Neutrophil (primary cell): ENCODE results near the gene HCN3.

ENCODE experiments used
- H3K27ac ChIP-seq: fragments of 200-600 bp; sonication (generic); 2 replicates; pipeline ENCODE4 v1.5.1; 2016; ENCODE audit warnings: mild to moderate bottlenecking, moderate library complexity
- H3K27me3 ChIP-seq: fragments of 200-600 bp; sonication (generic); 2 replicates; pipeline ENCODE4 v1.6.0; 2016; ENCODE audit warnings: mild to moderate bottlenecking
- H3K36me3 ChIP-seq: fragments of 200-600 bp; sonication (generic); 2 replicates; pipeline ENCODE4 v1.5.1; 2017
- H3K4me1 ChIP-seq, 2 experiments: fragments of 200-600 bp in 1 of 2; sonication (generic) in 1 of 2; 1 replicate in 1 of 2; 2 replicates in 1 of 2; pipeline versions ENCODE4 v1.5.1 to v1.6.1; 2013 to 2016; ENCODE audit warnings: low read depth in 1 of 2, low read length in 1 of 2, mild to moderate bottlenecking in 1 of 2, moderate library complexity in 1 of 2; ENCODE audit not compliant: control insufficient read depth in 1 of 2, insufficient read depth in 1 of 2
- H3K4me3 ChIP-seq, 2 experiments: fragments of 200-600 bp in 1 of 2; sonication (generic) in 1 of 2; 1 replicate in 1 of 2; 2 replicates in 1 of 2; pipeline ENCODE4 v1.5.1; 2013 to 2016; ENCODE audit warnings: low read depth in 1 of 2, low read length in 1 of 2, mild to moderate bottlenecking in 1 of 2, moderate library complexity in 1 of 2
- H3K9me3 ChIP-seq: fragments of 200-600 bp; sonication (generic); 2 replicates; pipeline ENCODE4 v1.5.1; 2016
- TF ChIP-seq, protein P1 (sequence below): fragments of 200-600 bp; sonication (generic); IDR thresholded peaks from 2 replicates; pipeline ENCODE4 v1.5.1; 2016; ENCODE audit warnings: antibody characterized with exemption

The HCN3 gene

GRCh38 chr1:155247667-155248553 is 29.4 kb upstream of the HCN3 start:
- Histone ChIP-seq H3K36me3 (no peaks in the 10 kb centered on the region), H3K27me3 (no peaks in the 10 kb centered on the region), H3K4me1 (peaks cover 33 to 34% of the 10 kb centered on the region in 2 experiments), H3K9me3 (no peaks in the 10 kb centered on the region), H3K4me3 (no peak overlapping the region), H3K27ac (no peak overlapping the region)
- TF ChIP-seq, protein P1, sequence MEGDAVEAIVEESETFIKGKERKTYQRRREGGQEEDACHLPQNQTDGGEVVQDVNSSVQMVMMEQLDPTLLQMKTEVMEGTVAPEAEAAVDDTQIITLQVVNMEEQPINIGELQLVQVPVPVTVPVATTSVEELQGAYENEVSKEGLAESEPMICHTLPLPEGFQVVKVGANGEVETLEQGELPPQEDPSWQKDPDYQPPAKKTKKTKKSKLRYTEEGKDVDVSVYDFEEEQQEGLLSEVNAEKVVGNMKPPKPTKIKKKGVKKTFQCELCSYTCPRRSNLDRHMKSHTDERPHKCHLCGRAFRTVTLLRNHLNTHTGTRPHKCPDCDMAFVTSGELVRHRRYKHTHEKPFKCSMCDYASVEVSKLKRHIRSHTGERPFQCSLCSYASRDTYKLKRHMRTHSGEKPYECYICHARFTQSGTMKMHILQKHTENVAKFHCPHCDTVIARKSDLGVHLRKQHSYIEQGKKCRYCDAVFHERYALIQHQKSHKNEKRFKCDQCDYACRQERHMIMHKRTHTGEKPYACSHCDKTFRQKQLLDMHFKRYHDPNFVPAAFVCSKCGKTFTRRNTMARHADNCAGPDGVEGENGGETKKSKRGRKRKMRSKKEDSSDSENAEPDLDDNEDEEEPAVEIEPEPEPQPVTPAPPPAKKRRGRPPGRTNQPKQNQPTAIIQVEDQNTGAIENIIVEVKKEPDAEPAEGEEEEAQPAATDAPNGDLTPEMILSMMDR, result no peak

DNA sequence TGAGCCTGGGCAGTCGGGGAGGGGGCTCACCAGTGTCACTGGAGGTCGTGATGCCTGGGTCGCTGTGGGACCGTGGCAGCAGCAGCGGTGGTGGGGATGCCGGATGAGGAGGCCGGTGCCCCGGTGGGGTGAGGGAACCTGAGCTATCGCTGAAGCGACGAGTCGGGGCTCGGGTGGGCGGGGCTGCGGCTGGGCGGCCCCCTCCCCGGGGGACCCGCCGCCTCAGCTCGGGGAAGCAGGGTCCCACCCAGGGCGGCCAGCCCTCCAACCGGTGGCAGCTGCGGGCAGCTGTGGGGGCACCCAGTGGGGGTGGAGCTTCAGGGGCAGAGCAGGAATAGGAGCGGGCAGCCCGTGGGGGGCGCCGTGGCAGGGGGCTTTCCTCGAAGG is 27.0 kb upstream of the HCN3 start:
- TF ChIP-seq, protein P1, result no peak
- H3K27me3 ChIP-seq, result peaks cover 6% of the 10 kb centered on the region
- peaks cover 21 to 24% of the 10 kb centered on the region in 2 experiments for H3K4me1 ChIP-seq
- H3K9me3 ChIP-seq, result no peaks in the 10 kb centered on the region
- H3K27ac ChIP-seq, result peak overlapping the region; percentile 33
- H3K36me3 ChIP-seq, result no peaks in the 10 kb centered on the region
- H3K4me3 ChIP-seq, result peak overlapping the region; percentile 64 to 69

GRCh38 chr1:155250633-155251449 is 26.4 kb upstream of the HCN3 start:
- Histone ChIP-seq H3K4me1 (peaks cover 24 to 27% of the 10 kb centered on the region in 2 experiments), H3K27me3 (peaks cover 6% of the 10 kb centered on the region), H3K9me3 (no peaks in the 10 kb centered on the region), H3K36me3 (no peaks in the 10 kb centered on the region), H3K27ac (peak overlapping the region; percentile 33), H3K4me3 (peak overlapping the region; percentile 64 to 69)
- TF ChIP-seq, protein P1, result peak; percentile 100

DNA sequence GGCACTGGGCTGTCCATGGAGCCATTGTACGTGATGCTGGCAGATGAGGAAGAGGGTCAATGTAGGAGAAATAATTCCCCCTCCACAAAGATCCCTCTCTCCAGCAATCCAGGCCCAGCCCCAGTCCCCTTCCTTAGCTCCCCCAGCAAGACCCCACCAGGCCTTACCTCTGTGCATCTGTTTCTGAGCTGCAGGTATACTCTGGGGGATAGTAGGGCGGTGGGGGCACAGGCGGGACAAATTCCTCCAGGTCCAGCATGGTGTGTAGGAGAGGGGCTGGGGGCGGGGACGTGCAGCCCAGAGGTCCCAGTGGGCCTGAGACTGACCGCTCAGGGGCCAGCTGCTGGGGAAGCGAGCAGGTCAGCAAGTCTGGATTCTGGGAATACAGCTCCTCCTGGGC is 25.7 kb upstream of the HCN3 start:
- H3K27me3 ChIP-seq, result peaks cover 6% of the 10 kb centered on the region
- peak overlapping the region; percentile 33 for H3K27ac ChIP-seq
- no peaks in the 10 kb centered on the region for H3K9me3 ChIP-seq
- no peaks in the 10 kb centered on the region for H3K36me3 ChIP-seq
- TF ChIP-seq, protein P1, result no peak
- no peak overlapping the region for H3K4me3 ChIP-seq
- peaks cover 25 to 29% of the 10 kb centered on the region in 2 experiments for H3K4me1 ChIP-seq

DNA sequence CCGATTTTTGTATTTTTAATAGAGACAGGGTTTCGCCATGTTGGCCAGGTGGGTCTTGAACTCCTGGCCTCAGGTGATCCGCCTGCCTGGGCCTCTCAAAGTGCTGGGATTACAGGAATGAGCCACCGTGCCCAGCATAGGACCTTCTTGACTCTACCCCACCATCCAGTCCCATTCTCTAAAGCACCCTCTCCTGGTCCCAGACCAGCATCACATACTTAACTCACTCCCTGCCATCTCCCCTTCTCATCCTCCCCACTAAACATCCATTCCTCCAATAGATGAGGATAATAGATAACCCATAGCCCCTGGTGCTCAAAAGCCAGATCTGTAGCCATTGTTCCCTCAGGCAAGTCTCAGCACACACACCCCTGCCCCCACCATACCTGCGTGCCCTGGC is 24.1 kb upstream of the HCN3 start:
- Histone ChIP-seq H3K9me3 (no peaks in the 10 kb centered on the region), H3K27ac (no peak overlapping the region), H3K4me3 (no peak overlapping the region), H3K4me1 (peaks cover 25 to 29% of the 10 kb centered on the region in 2 experiments), H3K36me3 (no peaks in the 10 kb centered on the region), H3K27me3 (peaks cover 6% of the 10 kb centered on the region)
- TF ChIP-seq, protein P1, result no peak
